MCF 10A (cell line): Measurements from ENCODE around the gene PRMT1. TPM values are rescaled to one million over a fixed set of nuclear protein-coding genes. Genes with fewer than 3 reads are reported as not detected.
A peak's percentile ranks its signal among the peaks of the same experiment; 100 is the strongest.

Experiments used
- BruUV-seq: library from RNA; stranded (reverse); fragments of 400-500 nt; replicated peaks from 2 replicates; lab custom pipeline; 2021; lab: Mats Ljungman, UMichigan
- CTCF ChIA-PET: fragments of 300-600 bp; sonication (Branson Sonifier 250); formaldehyde crosslinking; extraction: SDS; loops from one replicate; lab custom pipeline; 2021; ENCODE audit warnings: antibody characterized with exemption, inconsistent platforms; lab: Yijun Ruan, JAX
- POLR2A ChIA-PET: fragments of 300-600, 350-650 bp; sonication (Branson Sonifier 250); formaldehyde crosslinking; extraction: SDS; loops from one replicate; lab custom pipeline; 2020; ENCODE audit warnings: antibody characterized with exemption, inconsistent platforms; lab: Yijun Ruan, JAX
- DNase-seq: peaks from one replicate; pipeline ENCODE4 v3.0.0-alpha.2; 2018; ENCODE audit not compliant: unreplicated experiment
- H3K27ac Mint-ChIP-seq: one replicate; pipeline ENCODE4 v1.8.0; 2022; ENCODE audit warnings: mild to moderate bottlenecking, low read depth, mixed read lengths; ENCODE audit not compliant: unreplicated experiment
- H3K27me3 Mint-ChIP-seq: one replicate; pipeline ENCODE4 v1.8.0; 2022; ENCODE audit warnings: mixed read lengths; ENCODE audit not compliant: insufficient read depth, unreplicated experiment
- H3K36me3 Mint-ChIP-seq: one replicate; pipeline ENCODE4 v1.8.0; 2022; ENCODE audit warnings: mild to moderate bottlenecking, moderate library complexity, mixed read lengths; ENCODE audit not compliant: insufficient read depth, unreplicated experiment
- H3K4me1 Mint-ChIP-seq: one replicate; pipeline ENCODE4 v1.8.0; 2022; ENCODE audit warnings: mixed read lengths; ENCODE audit not compliant: insufficient read depth, unreplicated experiment
- H3K4me3 Mint-ChIP-seq: one replicate; pipeline ENCODE4 v1.8.0; 2022; ENCODE audit warnings: mild to moderate bottlenecking, moderate library complexity, mixed read lengths; ENCODE audit not compliant: unreplicated experiment
- H3K9me3 Mint-ChIP-seq: one replicate; pipeline ENCODE4 v1.8.0; 2022; ENCODE audit warnings: mixed read lengths; ENCODE audit not compliant: unreplicated experiment
- intact Hi-C: fragments of 100-400 bp; cut with micrococcal nuclease; formaldehyde crosslinking; loops from 2 replicates; pipeline ENCODE4 v1.14.1; 2022
- total RNA-seq: library from RNA; stranded (reverse); gene quantifications from 2 replicates; pipeline ENCODE4 v1.2.3, GENCODE V29; 2022
- TF ChIP-seq, protein P1 (sequence below): fragments of 200-600 bp; IDR thresholded peaks from one replicate; pipeline ENCODE4 v1.8.0; 2022; ENCODE audit warnings: antibody characterized with exemption, mild to moderate bottlenecking; ENCODE audit not compliant: unreplicated experiment

Gene PRMT1
- total RNA-seq, 1 experiment from 2014 or later = 304 TPM

DNA sequence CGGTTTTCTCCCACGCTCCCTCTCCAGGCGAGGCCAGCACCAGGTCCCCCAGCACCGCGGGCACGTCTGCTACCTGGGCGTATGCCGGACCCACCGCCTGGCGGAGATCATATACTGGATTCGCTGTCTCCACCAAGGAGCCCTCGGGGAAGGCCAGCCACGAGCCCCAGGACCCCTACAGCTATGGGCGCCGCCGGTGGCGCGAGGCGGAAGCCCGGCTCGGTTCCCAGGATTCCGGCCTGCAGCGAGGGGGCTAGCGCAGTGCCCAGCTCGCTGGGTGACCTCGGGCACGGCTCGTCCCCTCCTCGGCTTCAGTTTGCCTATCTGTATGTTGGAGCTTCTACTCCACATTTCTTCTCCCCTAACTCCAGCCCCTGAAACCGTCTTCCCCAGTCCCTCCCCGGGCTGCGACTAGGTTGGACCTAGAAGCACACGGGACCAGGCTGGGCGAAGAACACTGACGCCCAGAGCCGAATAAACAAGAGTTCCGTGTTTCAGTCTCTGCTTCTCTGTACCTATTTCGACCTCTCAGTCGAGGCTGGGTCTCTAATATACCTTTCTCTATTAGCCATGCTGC lies 13.1 kb downstream of the PRMT1 start:
- intact Hi-C loops = no loop called here
- H3K27ac Mint-ChIP-seq = no peak overlapping the region

DNA sequence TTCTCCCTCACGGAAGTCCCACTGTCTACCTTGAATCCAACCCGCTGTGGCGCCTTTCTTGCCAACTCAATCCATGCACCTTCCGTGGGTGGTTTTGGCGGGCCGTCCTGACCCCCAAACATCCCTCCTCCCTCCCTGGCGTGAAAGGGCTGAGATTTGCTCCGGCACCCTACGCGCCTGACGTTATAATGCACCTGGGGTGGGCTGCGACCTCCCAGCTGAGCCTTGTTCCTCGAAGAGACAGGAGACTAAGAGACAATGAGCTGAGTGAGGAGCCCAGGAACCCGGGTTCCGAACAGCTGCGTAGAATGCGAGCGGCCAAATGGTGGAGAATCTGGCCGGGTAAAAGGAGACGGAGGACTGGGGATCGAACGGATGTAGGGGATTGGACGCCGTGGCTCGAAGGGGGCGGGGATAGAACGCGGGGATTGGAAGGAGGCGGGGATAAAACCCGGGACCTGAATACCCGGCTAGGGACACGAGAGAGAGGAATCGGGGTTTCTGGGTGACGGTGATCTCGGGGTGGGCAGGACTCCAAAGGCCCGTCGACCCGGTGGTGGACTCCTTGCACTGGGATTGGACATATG lies 13.7 kb downstream of the PRMT1 start, which contains the start of gene CPT1C:
Gene CPT1C, plus strand, starts transcription at position 461 of the 587 bp plus-strand sequence. CDS start 1,137 bp downstream, outside the sequence.
- CTCF ChIA-PET = no interaction called here
- POLR2A ChIA-PET = interaction anchor here (0.6 kb wide), 1 partner anchor 13 kb away, joined by 4 read pairs; no protein-coding TSS in a partner anchor
- no peak within 1 kb of the TSS for H3K27ac Mint-ChIP-seq
- peak; percentile 52 for DNase-seq
- H3K4me1 Mint-ChIP-seq = peaks cover 14% of the 10 kb centered on the region
- peak within 1 kb of the TSS; percentile 56 for H3K4me3 Mint-ChIP-seq
- intact Hi-C loops = no loop called here
- H3K36me3 Mint-ChIP-seq = peaks cover 32% of the 10 kb centered on the region
- no peaks in the 10 kb centered on the region for H3K27me3 Mint-ChIP-seq
- H3K9me3 Mint-ChIP-seq = no peaks in the 10 kb centered on the region
- BruUV-seq = no TSS peak
- TF ChIP-seq, protein P1, sequence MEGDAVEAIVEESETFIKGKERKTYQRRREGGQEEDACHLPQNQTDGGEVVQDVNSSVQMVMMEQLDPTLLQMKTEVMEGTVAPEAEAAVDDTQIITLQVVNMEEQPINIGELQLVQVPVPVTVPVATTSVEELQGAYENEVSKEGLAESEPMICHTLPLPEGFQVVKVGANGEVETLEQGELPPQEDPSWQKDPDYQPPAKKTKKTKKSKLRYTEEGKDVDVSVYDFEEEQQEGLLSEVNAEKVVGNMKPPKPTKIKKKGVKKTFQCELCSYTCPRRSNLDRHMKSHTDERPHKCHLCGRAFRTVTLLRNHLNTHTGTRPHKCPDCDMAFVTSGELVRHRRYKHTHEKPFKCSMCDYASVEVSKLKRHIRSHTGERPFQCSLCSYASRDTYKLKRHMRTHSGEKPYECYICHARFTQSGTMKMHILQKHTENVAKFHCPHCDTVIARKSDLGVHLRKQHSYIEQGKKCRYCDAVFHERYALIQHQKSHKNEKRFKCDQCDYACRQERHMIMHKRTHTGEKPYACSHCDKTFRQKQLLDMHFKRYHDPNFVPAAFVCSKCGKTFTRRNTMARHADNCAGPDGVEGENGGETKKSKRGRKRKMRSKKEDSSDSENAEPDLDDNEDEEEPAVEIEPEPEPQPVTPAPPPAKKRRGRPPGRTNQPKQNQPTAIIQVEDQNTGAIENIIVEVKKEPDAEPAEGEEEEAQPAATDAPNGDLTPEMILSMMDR = no peak

More for the DNA sequence above, 13.1 kb downstream of the PRMT1 start:
- H3K36me3 Mint-ChIP-seq = peaks cover 38% of the 10 kb centered on the region
- no TSS peak for BruUV-seq
- H3K27me3 Mint-ChIP-seq = no peaks in the 10 kb centered on the region
- TF ChIP-seq, protein P1 = no peak
- DNase-seq = no peak
- CTCF ChIA-PET = no interaction called here
- H3K4me3 Mint-ChIP-seq = peak overlapping the region; percentile 56
- POLR2A ChIA-PET = interaction anchor here (0.6 to 0.7 kb wide), 2 partner anchors 12 to 77 kb away, joined by 3 to 4 read pairs; no protein-coding TSS in a partner anchor
- no peaks in the 10 kb centered on the region for H3K9me3 Mint-ChIP-seq
- peaks cover 14% of the 10 kb centered on the region for H3K4me1 Mint-ChIP-seq

GRCh38 chr19:49691243-49692146 lies 14.4 kb downstream of the PRMT1 start:
- Mint-ChIP-seq H3K4me1 (peaks cover 14% of the 10 kb centered on the region), H3K36me3 (peaks cover 28% of the 10 kb centered on the region), H3K4me3 (peak overlapping the region; percentile 56), H3K9me3 (no peaks in the 10 kb centered on the region), H3K27ac (no peak overlapping the region), H3K27me3 (no peaks in the 10 kb centered on the region)
- TF ChIP-seq, protein P1 = no peak
- BruUV-seq = no TSS peak
- intact Hi-C loops = no loop called here
- CTCF ChIA-PET = interaction anchor here (0.7 kb wide), 1 partner anchor 219 kb away, joined by 6 read pairs; no protein-coding TSS in a partner anchor
- no peak for DNase-seq
- POLR2A ChIA-PET = interaction anchor here (0.6 kb wide), 1 partner anchor 68 kb away, joined by 3 read pairs; no protein-coding TSS in a partner anchor
